ENCODE results near the gene ERF. TPM values are rescaled to one million over a fixed set of nuclear protein-coding genes. Genes with fewer than 3 reads are reported as not detected.

The ERF gene
- total and polyA plus RNA-seq, 2 experiments from 2014 or later: 24.7 to 29.6 TPM

- WGBS, 2 experiments (ENCODE audit: low coverage in 1 of 2, low lambda C conversion rate in 2 of 2, missing lambda C conversion rate in 2 of 2): 100% methylated on average over 3 of the region's 3 CpGs
- no peaks in the 10 kb centered on the region for H3K9me2 ChIP-seq (ENCODE audit: insufficient read depth)
- H3K9me3 ChIP-seq (ENCODE audit: low read depth): no peaks in the 10 kb centered on the region
- H3K4me2 ChIP-seq (ENCODE audit: unreplicated experiment): peak overlapping the region; percentile 85
- no peaks in the 10 kb centered on the region for H4K20me1 ChIP-seq (ENCODE audit: insufficient read depth)
- peaks cover 19% of the 10 kb centered on the region for H3F3A ChIP-seq (ENCODE audit: insufficient read depth)
- H3K27ac ChIP-seq: no peak overlapping the region
- H3K79me2 ChIP-seq (ENCODE audit: insufficient read depth): peaks cover 56% of the 10 kb centered on the region
- H2AFZ ChIP-seq: no peak overlapping the region
- TF ChIP-seq EZH2phosphoT487 (IDR thresholded peaks at IDR 0.05; ENCODE audit: insufficient read depth, low read depth) (no peak), EZH2 (IDR thresholded peaks at IDR 0.05; ENCODE audit: insufficient read depth, poor library complexity, severe bottlenecking) (no peak)
- no peak for DNase-seq
- H3K4me1 ChIP-seq (ENCODE audit: insufficient read depth): peaks cover 24% of the 10 kb centered on the region
- H3K9ac ChIP-seq: peak overlapping the region; percentile 89
- no peaks in the 10 kb centered on the region for H3K27me3 ChIP-seq (replicated peaks; ENCODE audit: insufficient read depth)
- H3K36me3 ChIP-seq (ENCODE audit: low read depth): no peaks in the 10 kb centered on the region
- in situ Hi-C loops (cut with MboI): no loop called here
- H3K4me3 ChIP-seq: peak overlapping the region; percentile 86
Observed at GRCh38 chr19:42241279-42241678, 13.6 kb downstream of the ERF start.

DNA sequence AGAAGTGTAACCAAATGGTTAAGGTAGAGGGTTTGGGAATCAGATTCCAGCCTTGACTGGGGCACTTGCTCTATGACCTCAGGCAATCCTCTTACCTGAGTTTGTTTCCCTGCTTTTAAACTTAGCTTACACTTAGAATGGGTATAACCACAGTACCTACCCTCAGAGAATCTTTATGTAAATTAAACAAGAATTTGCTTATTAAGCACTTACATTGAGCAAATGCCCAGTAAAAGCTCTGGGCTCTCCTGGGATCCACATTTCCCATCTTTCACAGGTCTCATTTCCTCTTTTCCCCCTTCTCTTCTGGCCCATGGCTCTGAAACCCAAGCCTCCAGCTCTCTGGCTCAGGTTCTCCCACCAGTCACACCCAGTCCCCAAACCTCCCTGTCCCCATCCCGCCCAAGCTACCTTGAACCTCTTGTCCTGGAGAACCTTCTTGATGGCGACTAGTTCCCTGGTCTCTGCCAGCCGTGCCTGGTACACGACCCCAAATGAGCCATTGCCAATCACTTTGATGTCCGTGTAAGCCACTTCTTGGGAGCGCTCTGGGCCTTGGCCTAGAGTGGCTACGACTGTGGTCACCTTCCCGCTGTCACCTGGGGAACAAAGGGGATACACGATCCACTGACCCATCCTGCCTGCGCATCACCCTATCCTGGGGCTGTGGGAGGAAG, 15.2 kb downstream of the ERF start:
- Histone ChIP-seq H3K4me3 (no peak overlapping the region), H3K27me3 (replicated peaks; ENCODE audit: insufficient read depth) (no peaks in the 10 kb centered on the region), H3K9ac (no peak overlapping the region), H3K36me3 (ENCODE audit: low read depth) (no peaks in the 10 kb centered on the region), H2AFZ (no peak overlapping the region), H3K4me2 (ENCODE audit: unreplicated experiment) (no peak overlapping the region), H3K27ac (no peak overlapping the region), H3F3A (ENCODE audit: insufficient read depth) (0 out of 2 replicates have a peak, but pooled peaks cover 7% of the 10 kb centered on the region), H3K9me3 (ENCODE audit: low read depth) (no peaks in the 10 kb centered on the region), H3K4me1 (ENCODE audit: insufficient read depth) (peaks cover 12% of the 10 kb centered on the region), H3K9me2 (ENCODE audit: insufficient read depth) (no peaks in the 10 kb centered on the region), H3K79me2 (ENCODE audit: insufficient read depth) (peaks cover 72% of the 10 kb centered on the region), H4K20me1 (ENCODE audit: insufficient read depth) (no peaks in the 10 kb centered on the region)
- DNase-seq: no peak
- 91% methylated on average over 10 of the region's 10 CpGs for WGBS, 2 experiments (ENCODE audit: low coverage in 1 of 2, low lambda C conversion rate in 2 of 2, missing lambda C conversion rate in 2 of 2)
- no peak for TF ChIP-seq EZH2 (IDR thresholded peaks at IDR 0.05; ENCODE audit: insufficient read depth, poor library complexity, severe bottlenecking)
- no peak for TF ChIP-seq EZH2phosphoT487 (IDR thresholded peaks at IDR 0.05; ENCODE audit: insufficient read depth, low read depth)
- in situ Hi-C loops (cut with MboI): no loop called here

DNA sequence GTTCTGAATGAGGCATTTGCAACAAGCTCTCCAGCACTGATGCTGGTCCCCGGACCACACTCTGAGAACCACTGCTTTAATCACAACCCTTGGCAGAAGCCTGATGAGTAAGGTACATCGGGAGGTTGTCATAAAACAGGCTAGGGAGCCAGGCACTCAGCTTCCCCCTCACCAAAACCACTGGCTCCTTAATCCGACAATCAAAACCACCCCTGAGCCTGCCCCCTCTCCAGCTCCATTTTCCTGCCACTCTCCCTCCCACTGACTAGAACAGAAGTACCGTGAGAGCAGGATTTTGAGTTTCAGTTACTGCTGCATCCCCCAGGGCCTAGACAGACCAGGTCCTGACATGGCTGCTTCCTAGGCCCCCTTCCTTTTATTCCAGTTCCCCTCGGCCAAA, 19.7 kb downstream of the ERF start:
- H3K4me1 ChIP-seq (ENCODE audit: insufficient read depth): 0 out of 2 replicates have a peak, but pooled peaks cover under 1% of the 10 kb centered on the region
- no peak overlapping the region for H3K27ac ChIP-seq
- peaks cover 18% of the 10 kb centered on the region; the same call in 1 of the 2 replicates for H3K36me3 ChIP-seq (ENCODE audit: low read depth)
- H2AFZ ChIP-seq: no peak overlapping the region
- H3K4me2 ChIP-seq (ENCODE audit: unreplicated experiment): no peak overlapping the region
- peaks cover 19% of the 10 kb centered on the region for H3F3A ChIP-seq (ENCODE audit: insufficient read depth)
- H3K79me2 ChIP-seq (ENCODE audit: insufficient read depth): peaks cover 79% of the 10 kb centered on the region
- H3K4me3 ChIP-seq: no peak overlapping the region
- H3K9me2 ChIP-seq (ENCODE audit: insufficient read depth): no peaks in the 10 kb centered on the region
- no peaks in the 10 kb centered on the region for H4K20me1 ChIP-seq (ENCODE audit: insufficient read depth)
- TF ChIP-seq EZH2phosphoT487 (IDR thresholded peaks at IDR 0.05; ENCODE audit: insufficient read depth, low read depth) (no peak), EZH2 (IDR thresholded peaks at IDR 0.05; ENCODE audit: insufficient read depth, poor library complexity, severe bottlenecking) (no peak)
- no peaks in the 10 kb centered on the region for H3K9me3 ChIP-seq (ENCODE audit: low read depth)
- 86 to 88% methylated on average over 5 of the region's 5 CpGs for WGBS, 2 experiments (ENCODE audit: low coverage in 1 of 2, low lambda C conversion rate in 2 of 2, missing lambda C conversion rate in 2 of 2)
- in situ Hi-C loops (cut with MboI): no loop called here
- DNase-seq: no peak
- no peaks in the 10 kb centered on the region for H3K27me3 ChIP-seq (replicated peaks; ENCODE audit: insufficient read depth)
- H3K9ac ChIP-seq: no peak overlapping the region

DNA sequence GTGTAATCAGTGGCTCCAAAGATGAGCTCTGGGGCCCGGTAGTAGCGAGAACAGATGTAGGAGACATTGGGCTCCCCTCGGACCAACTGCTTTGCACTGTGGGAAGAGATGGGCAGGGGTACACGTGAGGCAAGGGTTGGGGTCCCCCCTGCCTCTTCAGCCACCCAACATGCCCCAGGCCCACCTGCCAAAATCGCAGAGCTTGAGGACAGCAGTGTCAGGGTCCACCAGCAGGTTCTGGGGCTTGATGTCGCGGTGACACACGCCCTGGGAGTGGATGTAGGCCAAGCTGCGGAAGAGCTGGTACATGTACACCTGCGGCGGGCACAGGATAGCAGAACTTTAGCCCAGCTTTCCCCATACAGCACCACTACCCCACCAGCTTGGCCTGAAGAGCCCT, 20.6 kb downstream of the ERF start:
- in situ Hi-C loops (cut with MboI): no loop called here
- Histone ChIP-seq H3F3A (ENCODE audit: insufficient read depth) (peaks cover 19% of the 10 kb centered on the region), H3K4me1 (ENCODE audit: insufficient read depth) (no peaks in the 10 kb centered on the region), H3K9ac (no peak overlapping the region), H3K4me2 (ENCODE audit: unreplicated experiment) (no peak overlapping the region), H3K27ac (no peak overlapping the region), H2AFZ (no peak overlapping the region), H3K36me3 (ENCODE audit: low read depth) (peaks cover 18% of the 10 kb centered on the region; the same call in 1 of the 2 replicates), H3K4me3 (no peak overlapping the region), H3K9me2 (ENCODE audit: insufficient read depth) (no peaks in the 10 kb centered on the region), H3K9me3 (ENCODE audit: low read depth) (no peaks in the 10 kb centered on the region), H3K79me2 (ENCODE audit: insufficient read depth) (peaks cover 79% of the 10 kb centered on the region), H4K20me1 (ENCODE audit: insufficient read depth) (no peaks in the 10 kb centered on the region), H3K27me3 (replicated peaks; ENCODE audit: insufficient read depth) (no peaks in the 10 kb centered on the region)
- WGBS, 2 experiments (ENCODE audit: low coverage in 1 of 2, low lambda C conversion rate in 2 of 2, missing lambda C conversion rate in 2 of 2): 90 to 93% methylated on average over 11 of the region's 11 CpGs
- TF ChIP-seq EZH2 (IDR thresholded peaks at IDR 0.05; ENCODE audit: insufficient read depth, poor library complexity, severe bottlenecking): no peak
- no peak for DNase-seq

All from GM23248 (cell line).